HL-60 (cell line): ENCODE measurements around the gene KCND2.

Experiments
- DNase-seq, 2 experiments: peaks; one replicate each; pipeline ENCODE4 v3.0.0-alpha.2; 2010 to 2020; ENCODE audit warnings: low read depth in 1 of 2, low spot score in 1 of 2
- H3K27ac ChIP-seq: fragments of 250-450 bp; sonication (Bioruptor Pico); replicated peaks from 2 replicates; pipeline ENCODE4 v1.5.1; 2020; ENCODE audit warnings: mild to moderate bottlenecking, moderate library complexity
- H3K27me3 ChIP-seq: fragments of 250-450 bp; sonication (Bioruptor Pico); 2 replicates; pipeline ENCODE4 v1.5.1; 2021; ENCODE audit warnings: mild to moderate bottlenecking, moderate library complexity; ENCODE audit not compliant: insufficient read depth, poor library complexity, severe bottlenecking
- H3K4me3 ChIP-seq: replicated peaks from 2 replicates; pipeline ENCODE4 v1.5.1; 2011; ENCODE audit warnings: mild to moderate bottlenecking, control low read depth, low read length; ENCODE audit not compliant: insufficient read depth
- GABPA ChIP-seq: IDR thresholded peaks from 2 replicates; pipeline ENCODE4 v1.6.1; 2012; ENCODE audit warnings: low read depth
- POLR2AphosphoS5 ChIP-seq: IDR thresholded peaks from 2 replicates; pipeline ENCODE4 v1.6.1; 2012; ENCODE audit warnings: low read depth
- SPI1 ChIP-seq: IDR thresholded peaks from 2 replicates; pipeline ENCODE4 v1.6.1; 2012; ENCODE audit warnings: low read depth, mild to moderate bottlenecking, borderline replicate concordance
- TF ChIP-seq, protein P1 (sequence below): IDR thresholded peaks from 2 replicates; pipeline ENCODE4 v1.6.1; 2012; ENCODE audit warnings: low read depth; ENCODE audit not compliant: insufficient replicate concordance
- TF ChIP-seq, protein P2 (sequence below): IDR thresholded peaks from one replicate; pipeline ENCODE4 v1.5.1; 2011; ENCODE audit warnings: low read length, control low read depth, inconsistent platforms; ENCODE audit not compliant: insufficient read depth

KCND2 gene

GRCh38 chr7:120783273-120783672, 510.3 kb downstream of the KCND2 start:
- TF ChIP-seq, protein P1, sequence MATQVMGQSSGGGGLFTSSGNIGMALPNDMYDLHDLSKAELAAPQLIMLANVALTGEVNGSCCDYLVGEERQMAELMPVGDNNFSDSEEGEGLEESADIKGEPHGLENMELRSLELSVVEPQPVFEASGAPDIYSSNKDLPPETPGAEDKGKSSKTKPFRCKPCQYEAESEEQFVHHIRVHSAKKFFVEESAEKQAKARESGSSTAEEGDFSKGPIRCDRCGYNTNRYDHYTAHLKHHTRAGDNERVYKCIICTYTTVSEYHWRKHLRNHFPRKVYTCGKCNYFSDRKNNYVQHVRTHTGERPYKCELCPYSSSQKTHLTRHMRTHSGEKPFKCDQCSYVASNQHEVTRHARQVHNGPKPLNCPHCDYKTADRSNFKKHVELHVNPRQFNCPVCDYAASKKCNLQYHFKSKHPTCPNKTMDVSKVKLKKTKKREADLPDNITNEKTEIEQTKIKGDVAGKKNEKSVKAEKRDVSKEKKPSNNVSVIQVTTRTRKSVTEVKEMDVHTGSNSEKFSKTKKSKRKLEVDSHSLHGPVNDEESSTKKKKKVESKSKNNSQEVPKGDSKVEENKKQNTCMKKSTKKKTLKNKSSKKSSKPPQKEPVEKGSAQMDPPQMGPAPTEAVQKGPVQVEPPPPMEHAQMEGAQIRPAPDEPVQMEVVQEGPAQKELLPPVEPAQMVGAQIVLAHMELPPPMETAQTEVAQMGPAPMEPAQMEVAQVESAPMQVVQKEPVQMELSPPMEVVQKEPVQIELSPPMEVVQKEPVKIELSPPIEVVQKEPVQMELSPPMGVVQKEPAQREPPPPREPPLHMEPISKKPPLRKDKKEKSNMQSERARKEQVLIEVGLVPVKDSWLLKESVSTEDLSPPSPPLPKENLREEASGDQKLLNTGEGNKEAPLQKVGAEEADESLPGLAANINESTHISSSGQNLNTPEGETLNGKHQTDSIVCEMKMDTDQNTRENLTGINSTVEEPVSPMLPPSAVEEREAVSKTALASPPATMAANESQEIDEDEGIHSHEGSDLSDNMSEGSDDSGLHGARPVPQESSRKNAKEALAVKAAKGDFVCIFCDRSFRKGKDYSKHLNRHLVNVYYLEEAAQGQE = no peak
- TF ChIP-seq POLR2AphosphoS5 = no peak
- TF ChIP-seq, protein P2, sequence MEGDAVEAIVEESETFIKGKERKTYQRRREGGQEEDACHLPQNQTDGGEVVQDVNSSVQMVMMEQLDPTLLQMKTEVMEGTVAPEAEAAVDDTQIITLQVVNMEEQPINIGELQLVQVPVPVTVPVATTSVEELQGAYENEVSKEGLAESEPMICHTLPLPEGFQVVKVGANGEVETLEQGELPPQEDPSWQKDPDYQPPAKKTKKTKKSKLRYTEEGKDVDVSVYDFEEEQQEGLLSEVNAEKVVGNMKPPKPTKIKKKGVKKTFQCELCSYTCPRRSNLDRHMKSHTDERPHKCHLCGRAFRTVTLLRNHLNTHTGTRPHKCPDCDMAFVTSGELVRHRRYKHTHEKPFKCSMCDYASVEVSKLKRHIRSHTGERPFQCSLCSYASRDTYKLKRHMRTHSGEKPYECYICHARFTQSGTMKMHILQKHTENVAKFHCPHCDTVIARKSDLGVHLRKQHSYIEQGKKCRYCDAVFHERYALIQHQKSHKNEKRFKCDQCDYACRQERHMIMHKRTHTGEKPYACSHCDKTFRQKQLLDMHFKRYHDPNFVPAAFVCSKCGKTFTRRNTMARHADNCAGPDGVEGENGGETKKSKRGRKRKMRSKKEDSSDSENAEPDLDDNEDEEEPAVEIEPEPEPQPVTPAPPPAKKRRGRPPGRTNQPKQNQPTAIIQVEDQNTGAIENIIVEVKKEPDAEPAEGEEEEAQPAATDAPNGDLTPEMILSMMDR = no peak
- TF ChIP-seq GABPA = no peak
- TF ChIP-seq SPI1 = no peak
- Histone ChIP-seq H3K27me3 (peaks cover 2% of the 10 kb centered on the region), H3K4me3 (no peak overlapping the region), H3K27ac (no peak overlapping the region)
- no peak for DNase-seq

- Histone ChIP-seq H3K27ac (no peak overlapping the region), H3K27me3 (peaks cover 2% of the 10 kb centered on the region), H3K4me3 (no peak overlapping the region)
- TF ChIP-seq POLR2AphosphoS5 = no peak
- TF ChIP-seq, protein P1 = no peak
- TF ChIP-seq GABPA = no peak
- TF ChIP-seq, protein P2 = no peak
- no peak for TF ChIP-seq SPI1
- DNase-seq = no peak
These were observed 510.7 kb downstream of the KCND2 start for GRCh38 chr7:120783721-120784120.

DNA sequence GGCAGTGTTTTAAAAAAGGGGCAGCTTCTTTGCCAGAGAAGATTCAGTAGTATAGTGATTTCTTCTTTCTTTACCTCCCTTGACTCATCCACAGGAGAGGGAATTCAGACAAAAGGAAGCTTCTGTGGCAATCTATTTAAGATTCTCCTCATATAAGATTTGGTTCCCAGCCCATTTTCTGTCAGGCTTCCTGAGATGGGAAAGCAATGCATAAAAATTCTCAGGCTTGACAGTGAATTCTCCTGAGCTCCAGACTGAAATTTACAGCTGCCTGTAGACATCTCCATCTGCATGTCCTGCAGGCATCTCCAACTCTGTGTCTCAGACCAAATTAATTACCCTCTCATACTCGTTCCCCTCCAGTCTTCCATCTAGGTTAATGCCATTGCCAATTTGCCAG, 512.1 kb downstream of the KCND2 start:
- no peak overlapping the region for H3K27ac ChIP-seq
- H3K27me3 ChIP-seq = peaks cover 2% of the 10 kb centered on the region
- DNase-seq = no peak
- TF ChIP-seq, protein P2 = no peak
- TF ChIP-seq POLR2AphosphoS5 = no peak
- H3K4me3 ChIP-seq = no peak overlapping the region
